ENCODE measurements around the gene GLP2R.

Gene GLP2R

GRCh38 chr17:9905078-9905415 lies 79.3 kb downstream of the GLP2R start, which contains the start of gene RCVRN:
Gene RCVRN, minus strand, starts transcription at chr17:9905271. Its CDS starts 91 bp downstream, at chr17:9905180.
- no peak within 1 kb of the TSS for H3K4me3 ChIP-seq (ENCODE audit: low read depth, low read length)
- no peak for DNase-seq (ENCODE audit: low read depth)
- no peak for TF ChIP-seq MYC (IDR thresholded peaks at IDR 0.05; ENCODE audit: low read depth, low read length)
- TF ChIP-seq POLR2A (IDR thresholded peaks at IDR 0.05; ENCODE audit: extremely low read depth, insufficient read length): no peak
- no peak for TF ChIP-seq CTCF (IDR thresholded peaks at IDR 0.05; ENCODE audit: low read depth, low read length)
- no peak for TF ChIP-seq MAX (IDR thresholded peaks at IDR 0.05; ENCODE audit: low read depth, low read length)

GRCh38 chr17:9905902-9906301 lies 80.2 kb downstream of the GLP2R start:
- DNase-seq (ENCODE audit: low read depth): peak; percentile 55
- TF ChIP-seq POLR2A (IDR thresholded peaks at IDR 0.05; ENCODE audit: extremely low read depth, insufficient read length): no peak
- TF ChIP-seq MYC (IDR thresholded peaks at IDR 0.05; ENCODE audit: low read depth, low read length): 0 out of 2 replicates have a peak, but pooled peaks have one; percentile 24
- peak; percentile 58; the same call in 1 of the 2 replicates for TF ChIP-seq MAX (IDR thresholded peaks at IDR 0.05; ENCODE audit: low read depth, low read length)
- peak; percentile 88 for TF ChIP-seq CTCF (IDR thresholded peaks at IDR 0.05; ENCODE audit: low read depth, low read length)
- no peak overlapping the region for H3K4me3 ChIP-seq (ENCODE audit: low read depth, low read length)

GRCh38 chr17:9906616-9907015 lies 80.9 kb downstream of the GLP2R start:
- no peak overlapping the region for H3K4me3 ChIP-seq (ENCODE audit: low read depth, low read length)
- TF ChIP-seq MYC (IDR thresholded peaks at IDR 0.05; ENCODE audit: low read depth, low read length) (no peak), POLR2A (IDR thresholded peaks at IDR 0.05; ENCODE audit: extremely low read depth, insufficient read length) (no peak), CTCF (IDR thresholded peaks at IDR 0.05; ENCODE audit: low read depth, low read length) (no peak), MAX (IDR thresholded peaks at IDR 0.05; ENCODE audit: low read depth, low read length) (no peak)
- DNase-seq (ENCODE audit: low read depth): no peak

GRCh38 chr17:9907131-9907530 lies 81.4 kb downstream of the GLP2R start:
- TF ChIP-seq MAX (IDR thresholded peaks at IDR 0.05; ENCODE audit: low read depth, low read length): no peak
- no peak for TF ChIP-seq MYC (IDR thresholded peaks at IDR 0.05; ENCODE audit: low read depth, low read length)
- no peak for TF ChIP-seq CTCF (IDR thresholded peaks at IDR 0.05; ENCODE audit: low read depth, low read length)
- no peak for TF ChIP-seq POLR2A (IDR thresholded peaks at IDR 0.05; ENCODE audit: extremely low read depth, insufficient read length)
- no peak for DNase-seq (ENCODE audit: low read depth)
- no peak overlapping the region for H3K4me3 ChIP-seq (ENCODE audit: low read depth, low read length)

- no peak for DNase-seq (ENCODE audit: low read depth)
- H3K4me3 ChIP-seq (ENCODE audit: low read depth, low read length): no peak overlapping the region
- TF ChIP-seq MYC (IDR thresholded peaks at IDR 0.05; ENCODE audit: low read depth, low read length) (no peak), CTCF (IDR thresholded peaks at IDR 0.05; ENCODE audit: low read depth, low read length) (no peak), MAX (IDR thresholded peaks at IDR 0.05; ENCODE audit: low read depth, low read length) (no peak), POLR2A (IDR thresholded peaks at IDR 0.05; ENCODE audit: extremely low read depth, insufficient read length) (no peak)
These were observed 82.3 kb downstream of the GLP2R start for GRCh38 chr17:9907883-9908648.

Data from NB4 (cell line).